BLaER1 treated with 17β-estradiol and CSF1 and Interleukin-3, amounts not matched to agents 10 nM and 100 nM (cell line): ENCODE results near the gene CACNA2D3.

Experiments used
- H3K27ac ChIP-seq, 11 experiments: shearing (Covaris generic); formaldehyde crosslinking; 2 replicates each; pipeline ENCODE4 v1.8.1; 2022
- H3K27me3 ChIP-seq, 11 experiments: shearing (Covaris generic); formaldehyde crosslinking; 2 replicates each; pipeline ENCODE4 v1.8.1; 2022
- H3K36me3 ChIP-seq, 11 experiments: shearing (Covaris generic); formaldehyde crosslinking; 2 replicates each; pipeline ENCODE4 v1.8.1; 2022
- H3K4me1 ChIP-seq, 10 experiments: shearing (Covaris generic); formaldehyde crosslinking; 2 replicates each; pipeline ENCODE4 v1.8.1; 2022
- H3K4me2 ChIP-seq, 11 experiments: shearing (Covaris generic); formaldehyde crosslinking; 2 replicates each; pipeline ENCODE4 v1.8.1; 2022
- H3K4me3 ChIP-seq, 10 experiments: shearing (Covaris generic); formaldehyde crosslinking; 2 replicates each; pipeline ENCODE4 v1.8.1; 2022
- H3K9ac ChIP-seq, 11 experiments: shearing (Covaris generic); formaldehyde crosslinking; 2 replicates each; pipeline ENCODE4 v1.8.1; 2022
- H3K9me3 ChIP-seq, 11 experiments: shearing (Covaris generic); formaldehyde crosslinking; replicated peaks in 1 of 11; 2 replicates each; pipeline ENCODE4 v1.8.1; 2022
- H4K20me1 ChIP-seq, 11 experiments: shearing (Covaris generic); formaldehyde crosslinking; 2 replicates each; pipeline ENCODE4 v1.8.1; 2022
- Cebpa-rat ChIP-seq, 11 experiments: shearing (Covaris generic); IDR thresholded peaks; 2 replicates each; pipeline ENCODE4 v1.8.1; 2022

Gene CACNA2D3

DNA sequence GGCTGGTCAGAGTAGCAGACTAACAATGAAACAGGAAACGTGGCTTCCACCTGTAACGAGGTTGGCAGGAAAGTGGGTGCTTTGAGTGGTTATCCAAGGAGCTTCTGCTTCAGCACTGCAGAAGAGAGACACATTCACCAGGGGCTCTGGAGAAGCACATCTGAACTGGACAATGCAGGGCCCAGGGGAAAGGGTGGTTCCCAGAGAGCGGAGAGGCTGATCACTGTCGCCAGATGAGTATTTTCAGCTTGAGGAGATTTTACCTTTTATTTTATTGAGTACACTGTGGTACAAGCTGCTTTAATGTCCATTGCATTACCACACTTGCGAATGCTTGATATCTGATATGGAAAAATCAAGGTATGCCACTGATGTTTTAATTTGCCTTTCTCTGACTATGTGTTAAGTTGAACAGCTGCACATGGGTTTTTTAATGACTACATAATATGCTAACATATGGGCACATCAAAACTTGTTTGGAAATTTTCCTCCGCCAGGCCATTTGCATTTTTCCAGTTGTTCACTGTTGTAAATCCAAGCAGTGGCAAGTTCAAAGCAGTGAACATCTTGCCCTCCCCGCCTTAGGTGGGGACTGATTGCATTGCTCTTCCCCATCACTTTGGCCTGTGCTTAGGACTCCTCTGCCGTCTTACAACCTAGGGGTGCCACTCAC lies 753.4 kb downstream of the CACNA2D3 start:
- Histone ChIP-seq H3K27me3 (no peaks in the 10 kb centered on the region), H3K4me3 (no peak overlapping the region), H3K4me2 (peak overlapping the region in 4 of 11 experiments; percentile 12 to 29 (median 17); a peak in 3 of 22 replicates), H3K4me1 (peaks cover 0 to 8% (median 4%) of the 10 kb centered on the region in 10 experiments; a peak in 8 of 20 replicates), H3K36me3 (no peaks in the 10 kb centered on the region), H3K9ac (no peak overlapping the region), H3K27ac (no peak overlapping the region), H3K9me3 (no peaks in the 10 kb centered on the region), H4K20me1 (no peaks in the 10 kb centered on the region)
- no peak for TF ChIP-seq Cebpa-rat (IDR thresholded peaks at IDR 0.05)

DNA sequence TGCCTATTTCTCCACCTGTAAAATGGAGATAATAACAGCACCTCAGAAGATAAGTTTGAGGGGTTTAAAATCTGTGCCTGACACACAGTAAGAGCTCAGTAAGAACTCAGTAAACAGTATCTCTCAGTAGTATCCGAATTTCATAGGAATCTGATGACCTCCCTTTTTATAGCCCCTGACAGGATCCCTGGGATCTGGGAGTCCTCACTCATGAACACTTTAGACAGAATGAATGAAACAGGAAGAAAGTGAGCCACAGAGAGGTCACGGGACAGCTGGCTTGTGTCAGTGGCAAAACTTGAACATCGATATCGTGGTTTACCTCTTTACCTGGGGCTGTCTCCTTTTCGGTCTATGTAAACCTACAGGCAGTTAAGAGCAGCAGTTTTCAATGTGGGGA lies 754.3 kb downstream of the CACNA2D3 start:
- Histone ChIP-seq H3K27me3 (no peaks in the 10 kb centered on the region), H3K4me2 (no peak overlapping the region), H3K4me3 (no peak overlapping the region), H3K36me3 (no peaks in the 10 kb centered on the region), H3K9me3 (no peaks in the 10 kb centered on the region), H3K9ac (no peak overlapping the region), H3K27ac (no peak overlapping the region), H3K4me1 (peaks cover 0 to 8% (median 4%) of the 10 kb centered on the region in 10 experiments; a peak in 8 of 20 replicates), H4K20me1 (no peaks in the 10 kb centered on the region)
- TF ChIP-seq Cebpa-rat (IDR thresholded peaks at IDR 0.05), result no peak

DNA sequence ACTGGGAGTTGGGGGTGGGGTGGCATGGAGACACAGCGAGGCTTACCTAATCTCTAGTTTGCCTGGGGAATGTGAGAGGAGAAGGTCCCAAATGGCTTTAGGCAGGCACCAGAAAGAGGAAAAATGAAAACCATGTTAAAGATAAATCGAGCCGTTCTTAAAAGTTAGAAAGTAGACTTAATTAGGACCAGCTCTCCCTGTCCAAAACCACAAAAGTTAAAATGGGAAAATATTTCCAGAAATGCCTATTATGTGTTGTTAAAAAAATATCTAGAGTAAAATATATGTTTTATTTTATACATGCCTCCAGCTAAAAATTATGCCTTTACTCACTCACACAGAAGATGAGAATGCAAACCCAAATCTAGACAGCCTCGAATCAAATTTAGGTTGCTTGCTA lies 755.4 kb downstream of the CACNA2D3 start:
- Histone ChIP-seq H3K4me2 (no peak overlapping the region), H3K27me3 (no peaks in the 10 kb centered on the region), H3K4me3 (no peak overlapping the region), H3K27ac (no peak overlapping the region), H3K9me3 (no peaks in the 10 kb centered on the region), H4K20me1 (no peaks in the 10 kb centered on the region), H3K9ac (no peak overlapping the region), H3K4me1 (peaks cover 0 to 8% (median 5%) of the 10 kb centered on the region in 10 experiments; a peak in 10 of 20 replicates), H3K36me3 (no peaks in the 10 kb centered on the region)
- TF ChIP-seq Cebpa-rat (IDR thresholded peaks at IDR 0.05), result no peak

DNA sequence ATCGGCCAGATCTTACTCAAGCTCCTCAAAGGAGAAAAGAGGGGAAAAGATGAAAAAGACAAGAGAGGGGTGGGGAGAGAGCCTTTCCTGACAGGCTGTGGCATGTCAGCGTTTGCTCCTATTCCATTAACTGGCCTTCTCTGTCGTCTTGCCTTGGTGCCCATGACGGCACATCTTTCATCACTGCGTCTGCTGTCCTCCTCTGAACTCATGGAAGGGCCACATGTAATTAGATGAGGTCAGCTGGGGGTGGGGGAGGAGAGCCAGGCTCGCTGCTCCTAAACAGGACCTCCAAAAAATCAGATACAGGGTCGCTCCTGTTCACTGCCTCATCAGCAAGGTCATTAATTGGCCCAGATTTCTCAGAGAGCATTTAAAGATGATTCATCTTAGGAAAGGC lies 755.8 kb downstream of the CACNA2D3 start:
- H3K9me3 ChIP-seq, result no peaks in the 10 kb centered on the region
- no peak overlapping the region for H3K27ac ChIP-seq
- peaks cover 0 to 8% (median 5%) of the 10 kb centered on the region in 10 experiments; a peak in 10 of 20 replicates for H3K4me1 ChIP-seq
- H3K4me2 ChIP-seq, result no peak overlapping the region
- no peak overlapping the region for H3K4me3 ChIP-seq
- H3K27me3 ChIP-seq, result no peaks in the 10 kb centered on the region
- H4K20me1 ChIP-seq, result no peaks in the 10 kb centered on the region
- H3K9ac ChIP-seq, result no peak overlapping the region
- TF ChIP-seq Cebpa-rat (IDR thresholded peaks at IDR 0.05), result no peak
- no peaks in the 10 kb centered on the region for H3K36me3 ChIP-seq

DNA sequence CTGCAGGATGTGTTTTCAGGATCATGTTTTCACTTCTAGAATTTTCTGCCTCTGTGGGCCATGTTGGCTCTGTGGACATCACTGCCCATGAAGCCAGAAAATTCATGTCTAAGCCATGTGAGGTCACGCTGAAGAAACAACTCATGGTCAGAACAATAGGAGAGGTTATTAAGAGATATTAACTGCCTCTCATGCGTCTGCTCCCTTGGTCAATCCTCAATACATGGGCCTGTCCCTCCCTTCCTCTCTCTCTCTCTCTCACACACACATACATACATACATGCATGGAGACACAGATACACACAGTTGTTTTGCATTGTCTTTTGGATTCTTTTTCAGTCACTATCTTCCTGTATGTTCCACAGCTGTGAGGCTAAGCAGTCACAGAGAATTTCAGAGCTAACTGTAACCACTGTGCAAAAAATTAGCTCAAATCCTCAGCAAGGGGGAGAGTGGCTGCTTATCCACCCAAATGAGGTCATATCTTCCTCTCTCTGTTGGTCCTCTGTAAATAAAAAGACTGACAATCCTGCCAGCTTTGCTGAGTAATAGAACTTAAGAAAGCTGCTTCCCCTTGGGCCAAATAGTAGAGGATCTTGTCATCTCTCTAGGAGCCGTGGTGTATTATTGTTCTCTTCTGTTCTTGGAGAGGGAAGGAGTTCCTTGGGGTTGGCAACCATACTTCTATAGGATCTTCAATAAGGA lies 759.9 kb downstream of the CACNA2D3 start:
- Histone ChIP-seq H3K4me2 (no peak overlapping the region), H3K27ac (no peak overlapping the region), H3K4me3 (no peak overlapping the region), H3K27me3 (no peaks in the 10 kb centered on the region), H3K4me1 (peaks cover 0 to 7% (median 0%) of the 10 kb centered on the region in 10 experiments; a peak in 2 of 20 replicates), H4K20me1 (no peaks in the 10 kb centered on the region), H3K9me3 (no peaks in the 10 kb centered on the region), H3K36me3 (no peaks in the 10 kb centered on the region), H3K9ac (no peak overlapping the region)
- TF ChIP-seq Cebpa-rat (IDR thresholded peaks at IDR 0.05), result no peak

DNA sequence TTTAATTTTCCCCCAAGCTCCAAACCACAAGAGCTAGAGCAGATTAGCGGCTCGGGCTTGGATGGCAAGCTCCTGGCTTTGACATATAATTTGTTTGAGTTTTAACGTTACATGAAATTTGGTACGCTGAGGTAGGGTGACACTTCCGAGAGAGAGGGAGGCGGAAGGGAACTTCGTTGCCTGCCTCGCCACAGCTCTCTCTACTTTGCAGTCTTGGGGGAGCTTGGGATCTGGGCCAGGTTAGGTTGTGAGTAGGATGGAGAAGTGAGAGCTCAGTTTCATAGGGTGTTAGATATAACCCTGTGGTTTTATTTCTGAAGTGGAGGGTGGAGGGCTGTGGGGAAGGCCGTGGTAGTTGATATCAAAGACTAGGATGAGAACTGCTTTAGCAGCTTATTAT lies 765.8 kb downstream of the CACNA2D3 start:
- Histone ChIP-seq H3K9ac (no peak overlapping the region), H3K4me2 (no peak overlapping the region), H3K27me3 (no peaks in the 10 kb centered on the region), H3K27ac (no peak overlapping the region), H3K4me1 (peaks cover 0 to 5% (median 0%) of the 10 kb centered on the region in 10 experiments; a peak in 2 of 20 replicates), H3K9me3 (no peaks in the 10 kb centered on the region), H3K36me3 (no peaks in the 10 kb centered on the region), H4K20me1 (no peaks in the 10 kb centered on the region), H3K4me3 (no peak overlapping the region)
- TF ChIP-seq Cebpa-rat (IDR thresholded peaks at IDR 0.05), result no peak

DNA sequence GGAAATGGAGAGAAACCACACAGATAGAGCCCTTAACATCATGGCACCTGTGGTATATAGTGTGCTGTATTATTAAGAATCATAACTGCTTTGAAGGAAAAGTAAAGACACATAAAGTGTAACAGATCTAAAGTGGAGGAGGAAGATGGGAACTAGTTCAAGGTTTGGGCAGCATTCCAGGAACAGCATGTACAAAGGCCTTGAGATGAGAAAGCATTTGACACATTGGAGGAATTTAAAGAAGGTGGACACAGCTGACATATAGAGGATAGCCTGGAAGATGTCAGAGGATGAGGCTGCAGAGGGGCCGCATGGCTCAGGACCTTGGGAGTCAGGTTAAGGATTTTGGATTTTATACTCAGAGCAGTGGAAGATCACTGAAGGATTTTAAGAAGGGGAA lies 766.5 kb downstream of the CACNA2D3 start:
- H3K4me3 ChIP-seq, result no peak overlapping the region
- H3K4me2 ChIP-seq, result no peak overlapping the region
- H3K9ac ChIP-seq, result no peak overlapping the region

DNA sequence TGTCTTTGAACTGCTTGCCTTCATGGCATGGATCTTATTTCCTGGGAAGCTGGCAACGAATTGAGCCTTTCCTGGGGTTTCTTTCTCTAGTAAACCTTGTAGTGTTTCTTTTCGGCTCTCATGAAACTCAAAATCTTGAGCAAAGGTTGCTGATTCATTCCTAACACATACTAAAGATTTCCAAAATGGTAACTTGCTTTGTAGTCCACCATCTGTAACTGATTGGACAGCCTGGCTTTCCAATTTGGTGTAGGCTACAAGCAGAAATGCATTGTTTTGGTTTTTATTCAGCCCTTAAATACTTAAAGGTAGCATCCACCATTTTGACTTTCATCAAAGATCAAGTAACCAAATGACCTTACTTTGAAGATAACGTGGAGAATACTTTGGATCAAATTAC lies 767.4 kb downstream of the CACNA2D3 start:
- no peak overlapping the region for H3K4me2 ChIP-seq
- no peaks in the 10 kb centered on the region for H3K9me3 ChIP-seq
- H3K27ac ChIP-seq, result no peak overlapping the region
- no peak for TF ChIP-seq Cebpa-rat (IDR thresholded peaks at IDR 0.05)
- no peaks in the 10 kb centered on the region for H4K20me1 ChIP-seq
- H3K4me3 ChIP-seq, result no peak overlapping the region
- no peak overlapping the region for H3K9ac ChIP-seq
- H3K36me3 ChIP-seq, result no peaks in the 10 kb centered on the region; a peak in 1 of 22 replicates
- H3K27me3 ChIP-seq, result no peaks in the 10 kb centered on the region
- H3K4me1 ChIP-seq, result peaks cover 0 to 5% (median 0%) of the 10 kb centered on the region in 10 experiments; a peak in 2 of 20 replicates

More for the DNA sequence above, 766.5 kb downstream of the CACNA2D3 start:
- Histone ChIP-seq H3K9me3 (no peaks in the 10 kb centered on the region), H4K20me1 (no peaks in the 10 kb centered on the region), H3K27ac (no peak overlapping the region), H3K27me3 (no peaks in the 10 kb centered on the region), H3K4me1 (peaks cover 0 to 5% (median 0%) of the 10 kb centered on the region in 10 experiments; a peak in 2 of 20 replicates), H3K36me3 (no peaks in the 10 kb centered on the region)
- TF ChIP-seq Cebpa-rat (IDR thresholded peaks at IDR 0.05), result no peak

DNA sequence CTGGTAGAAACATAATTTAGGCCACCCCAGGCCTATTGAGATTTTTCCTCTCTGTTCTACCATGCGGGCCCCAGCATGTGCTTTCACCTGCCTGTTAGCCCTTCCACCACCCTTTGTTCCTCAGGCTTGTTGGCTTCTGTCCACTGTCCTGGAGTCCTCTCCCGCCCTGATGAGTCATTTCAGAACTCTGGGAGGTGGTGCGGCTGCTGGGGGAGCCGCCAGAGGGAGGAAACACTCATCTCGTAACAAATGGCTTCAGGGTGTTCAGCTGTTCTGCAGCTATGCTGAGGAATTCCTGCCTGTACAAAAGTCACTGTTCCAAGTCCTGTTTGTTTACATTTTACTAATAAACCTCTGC lies 769.2 kb downstream of the CACNA2D3 start:
- Histone ChIP-seq H3K4me1 (peaks cover 0 to 5% (median 0%) of the 10 kb centered on the region in 10 experiments; a peak in 2 of 20 replicates), H3K9me3 (no peaks in the 10 kb centered on the region), H3K36me3 (no peaks in the 10 kb centered on the region; a peak in 1 of 22 replicates), H3K27me3 (no peaks in the 10 kb centered on the region), H3K9ac (no peak overlapping the region), H3K27ac (no peak overlapping the region), H4K20me1 (no peaks in the 10 kb centered on the region), H3K4me2 (no peak overlapping the region), H3K4me3 (no peak overlapping the region)
- no peak for TF ChIP-seq Cebpa-rat (IDR thresholded peaks at IDR 0.05)
